HAP-1 (cell line): Measurements from ENCODE around the gene EPOP.

Experiments used
- DNase-seq, 2 experiments: peaks; one replicate each; pipeline ENCODE4 v3.0.0-alpha.2; 2016 to 2020; ENCODE audit warnings: low spot score in 2 of 2
- H3K27me3 ChIP-seq: fragments of 250-450 bp; sonication (Bioruptor Pico); 2 replicates; pipeline ENCODE4 v1.5.1; 2020; ENCODE audit warnings: low read depth, mild to moderate bottlenecking, moderate library complexity
- H3K36me3 ChIP-seq: fragments of 250-450 bp; sonication (Bioruptor Pico); replicated peaks from 2 replicates; pipeline ENCODE4 v1.5.1; 2020; ENCODE audit warnings: mild to moderate bottlenecking
- H3K4me1 ChIP-seq: fragments of 250-450 bp; sonication (Bioruptor Pico); 2 replicates; pipeline ENCODE4 v1.5.1; 2020; ENCODE audit warnings: mild to moderate bottlenecking
- H3K4me3 ChIP-seq: fragments of 250-450 bp; sonication (Bioruptor Pico); 2 replicates; pipeline ENCODE4 v1.5.1; 2020; ENCODE audit warnings: mild to moderate bottlenecking, moderate library complexity
- H3K9me3 ChIP-seq: fragments of 250-450 bp; sonication (Bioruptor Pico); 2 replicates; pipeline ENCODE4 v1.5.1; 2020; ENCODE audit warnings: mild to moderate bottlenecking, moderate library complexity
- in situ Hi-C: fragments of 300-500 bp; cut with MboI; formaldehyde crosslinking; loops from 3 replicates; pipeline ENCODE4 v1.14.3; 2020; ENCODE audit warnings: low sequenced_read_pairs, inconsistent platforms, mixed read lengths

EPOP gene

GRCh38 chr17:38702166-38702915 is 27.6 kb upstream of the EPOP start:
- Histone ChIP-seq H3K4me1 (peaks cover 3% of the 10 kb centered on the region), H3K4me3 (peak overlapping the region; percentile 81), H3K27me3 (no peaks in the 10 kb centered on the region), H3K36me3 (no peaks in the 10 kb centered on the region; the same call in 1 of the 2 replicates), H3K9me3 (no peaks in the 10 kb centered on the region)
- DNase-seq = peak; percentile 86 to 93
- in situ Hi-C loops = no loop called here

GRCh38 chr17:38701504-38702165 is 26.9 kb upstream of the EPOP start:
- H3K9me3 ChIP-seq = no peaks in the 10 kb centered on the region
- in situ Hi-C loops = no loop called here
- H3K4me3 ChIP-seq = peak overlapping the region; percentile 81
- DNase-seq = peak in 1 of 2 experiments; percentile 54
- no peaks in the 10 kb centered on the region; the same call in 1 of the 2 replicates for H3K36me3 ChIP-seq
- no peaks in the 10 kb centered on the region for H3K27me3 ChIP-seq
- H3K4me1 ChIP-seq = peaks cover 3% of the 10 kb centered on the region

GRCh38 chr17:38698760-38699159 is 24.0 kb upstream of the EPOP start:
- no peak overlapping the region for H3K4me3 ChIP-seq
- H3K9me3 ChIP-seq = no peaks in the 10 kb centered on the region
- no peak for DNase-seq
- H3K27me3 ChIP-seq = no peaks in the 10 kb centered on the region
- peaks cover 3% of the 10 kb centered on the region; the same call in 1 of the 2 replicates for H3K4me1 ChIP-seq
- H3K36me3 ChIP-seq = no peaks in the 10 kb centered on the region
- in situ Hi-C loops = no loop called here

- DNase-seq = no peak
- H3K9me3 ChIP-seq = no peaks in the 10 kb centered on the region
- H3K27me3 ChIP-seq = no peaks in the 10 kb centered on the region
- no peaks in the 10 kb centered on the region for H3K36me3 ChIP-seq
- H3K4me1 ChIP-seq = no peaks in the 10 kb centered on the region
- H3K4me3 ChIP-seq = no peak overlapping the region
- in situ Hi-C loops = no loop called here
Measured at GRCh38 chr17:38697061-38697820, 22.5 kb upstream of the EPOP start.

GRCh38 chr17:38693700-38694329 is 19.1 kb upstream of the EPOP start:
- in situ Hi-C loops = no loop called here
- H3K4me3 ChIP-seq = no peak overlapping the region
- H3K27me3 ChIP-seq = no peaks in the 10 kb centered on the region
- no peaks in the 10 kb centered on the region for H3K36me3 ChIP-seq
- H3K4me1 ChIP-seq = no peaks in the 10 kb centered on the region
- no peak for DNase-seq
- no peaks in the 10 kb centered on the region for H3K9me3 ChIP-seq

GRCh38 chr17:38691154-38691553 is 16.4 kb upstream of the EPOP start:
- in situ Hi-C loops = no loop called here

GRCh38 chr17:38690386-38690785 is 15.6 kb upstream of the EPOP start:
- in situ Hi-C loops = no loop called here
- Histone ChIP-seq H3K4me3 (no peak overlapping the region), H3K36me3 (no peaks in the 10 kb centered on the region), H3K4me1 (no peaks in the 10 kb centered on the region), H3K9me3 (no peaks in the 10 kb centered on the region), H3K27me3 (no peaks in the 10 kb centered on the region)
- DNase-seq = no peak

More at GRCh38 chr17:38691154-38691553, 16.4 kb upstream of the EPOP start:
- no peak for DNase-seq
- H3K4me1 ChIP-seq = no peaks in the 10 kb centered on the region
- H3K4me3 ChIP-seq = no peak overlapping the region
- H3K36me3 ChIP-seq = no peaks in the 10 kb centered on the region
- H3K27me3 ChIP-seq = no peaks in the 10 kb centered on the region
- H3K9me3 ChIP-seq = no peaks in the 10 kb centered on the region

GRCh38 chr17:38687286-38687685 is 12.5 kb upstream of the EPOP start:
- Histone ChIP-seq H3K4me3 (no peak overlapping the region), H3K4me1 (no peaks in the 10 kb centered on the region), H3K27me3 (no peaks in the 10 kb centered on the region), H3K9me3 (no peaks in the 10 kb centered on the region), H3K36me3 (no peaks in the 10 kb centered on the region)
- in situ Hi-C loops = no loop called here
- no peak for DNase-seq

- Histone ChIP-seq H3K4me3 (no peak overlapping the region), H3K36me3 (no peaks in the 10 kb centered on the region), H3K27me3 (no peaks in the 10 kb centered on the region), H3K9me3 (no peaks in the 10 kb centered on the region), H3K4me1 (no peaks in the 10 kb centered on the region)
- DNase-seq = no peak
- in situ Hi-C loops = no loop called here
Measured at GRCh38 chr17:38685491-38685890, 10.7 kb upstream of the EPOP start.

- DNase-seq = no peak
- no peak overlapping the region for H3K4me3 ChIP-seq
- in situ Hi-C loops = no loop called here
- H3K27me3 ChIP-seq = no peaks in the 10 kb centered on the region
- no peaks in the 10 kb centered on the region for H3K9me3 ChIP-seq
- H3K36me3 ChIP-seq = no peaks in the 10 kb centered on the region
- peaks cover 2% of the 10 kb centered on the region; the same call in 1 of the 2 replicates for H3K4me1 ChIP-seq
Measured at GRCh38 chr17:38681096-38681495, 6.3 kb upstream of the EPOP start.

GRCh38 chr17:38677819-38678218 is 3.1 kb upstream of the EPOP start:
- H3K4me1 ChIP-seq = peaks cover 6% of the 10 kb centered on the region
- no peaks in the 10 kb centered on the region for H3K36me3 ChIP-seq
- H3K4me3 ChIP-seq = no peak overlapping the region
- in situ Hi-C loops = loop anchor here (5.0 kb wide), 2 partner anchors 51 to 54 kb away; partner anchors contain the start of gene CISD3
- H3K27me3 ChIP-seq = no peaks in the 10 kb centered on the region
- DNase-seq = no peak
- H3K9me3 ChIP-seq = no peaks in the 10 kb centered on the region

- Histone ChIP-seq H3K36me3 (no peaks in the 10 kb centered on the region), H3K4me1 (peaks cover 11% of the 10 kb centered on the region), H3K9me3 (no peaks in the 10 kb centered on the region), H3K27me3 (no peaks in the 10 kb centered on the region), H3K4me3 (no peak overlapping the region)
- DNase-seq = peak; percentile 80 to 89
- in situ Hi-C loops = loop anchor here (5.0 kb wide), 2 partner anchors 50 to 55 kb away; partner anchors contain the start of gene CISD3
Measured at GRCh38 chr17:38676706-38677504, 2.1 kb upstream of the EPOP start.
